ENCODE data around the gene CACNA1C.

Gene CACNA1C

GRCh38 chr12:2156333-2156732 lies 103.5 kb downstream of the CACNA1C start:
- no peak for TF ChIP-seq EZH2 (IDR thresholded peaks at IDR 0.05; ENCODE audit: borderline replicate concordance, low read depth, low read length, severe bottlenecking)
- TF ChIP-seq CTCF (IDR thresholded peaks at IDR 0.05; ENCODE audit: borderline replicate concordance, extremely low read depth, low read length, poor library complexity, severe bottlenecking) = no peak
- Histone ChIP-seq H3K9ac (ENCODE audit: low read depth, low read length) (no peak overlapping the region), H3K27ac (ENCODE audit: low read length) (no peak overlapping the region), H3K4me2 (ENCODE audit: insufficient read depth, low read length) (no peak overlapping the region), H3K4me1 (ENCODE audit: insufficient read depth, low read length) (no peaks in the 10 kb centered on the region), H3K4me3 (ENCODE audit: low read depth in 1 of 2, low read length in 2 of 2) (no peak overlapping the region), H3K27me3 (ENCODE audit: insufficient read depth, low read length, poor library complexity) (peaks cover 13% of the 10 kb centered on the region), H2AFZ (ENCODE audit: low read depth, low read length) (no peak overlapping the region), H3K79me2 (ENCODE audit: insufficient read depth, low read length) (no peaks in the 10 kb centered on the region), H3K36me3 (ENCODE audit: insufficient read depth, low read length) (no peaks in the 10 kb centered on the region), H4K20me1 (ENCODE audit: insufficient read depth, low read length) (no peaks in the 10 kb centered on the region), H3K9me3 (ENCODE audit: insufficient read depth, low read length, severe bottlenecking) (no peaks in the 10 kb centered on the region)
- DNase-seq = no peak
- ATAC-seq (ENCODE audit: insufficient read depth, low read depth) = no peak

- Histone ChIP-seq H4K20me1 (ENCODE audit: insufficient read depth, low read length) (no peaks in the 10 kb centered on the region), H3K27ac (ENCODE audit: low read length) (no peak overlapping the region), H3K4me2 (ENCODE audit: insufficient read depth, low read length) (no peak overlapping the region), H3K79me2 (ENCODE audit: insufficient read depth, low read length) (no peaks in the 10 kb centered on the region), H3K9ac (ENCODE audit: low read depth, low read length) (no peak overlapping the region), H3K27me3 (ENCODE audit: insufficient read depth, low read length, poor library complexity) (peaks cover 11% of the 10 kb centered on the region), H3K36me3 (ENCODE audit: insufficient read depth, low read length) (no peaks in the 10 kb centered on the region), H2AFZ (ENCODE audit: low read depth, low read length) (no peak overlapping the region), H3K4me1 (ENCODE audit: insufficient read depth, low read length) (no peaks in the 10 kb centered on the region), H3K4me3 (ENCODE audit: low read depth in 1 of 2, low read length in 2 of 2) (no peak overlapping the region), H3K9me3 (ENCODE audit: insufficient read depth, low read length, severe bottlenecking) (no peaks in the 10 kb centered on the region)
- DNase-seq (no peak), ATAC-seq (ENCODE audit: insufficient read depth, low read depth) (no peak)
- TF ChIP-seq CTCF (IDR thresholded peaks at IDR 0.05; ENCODE audit: borderline replicate concordance, extremely low read depth, low read length, poor library complexity, severe bottlenecking) = no peak
- no peak for TF ChIP-seq EZH2 (IDR thresholded peaks at IDR 0.05; ENCODE audit: borderline replicate concordance, low read depth, low read length, severe bottlenecking)
Observed at GRCh38 chr12:2160043-2160442, 107.3 kb downstream of the CACNA1C start.

- ATAC-seq (ENCODE audit: insufficient read depth, low read depth) (no peak), DNase-seq (no peak)
- peaks cover 3% of the 10 kb centered on the region for H3K27me3 ChIP-seq (ENCODE audit: insufficient read depth, low read length, poor library complexity)
- no peaks in the 10 kb centered on the region for H4K20me1 ChIP-seq (ENCODE audit: insufficient read depth, low read length)
- H3K27ac ChIP-seq (ENCODE audit: low read length) = no peak overlapping the region
- no peak overlapping the region for H3K9ac ChIP-seq (ENCODE audit: low read depth, low read length)
- no peaks in the 10 kb centered on the region for H3K4me1 ChIP-seq (ENCODE audit: insufficient read depth, low read length)
- TF ChIP-seq CTCF (IDR thresholded peaks at IDR 0.05; ENCODE audit: borderline replicate concordance, extremely low read depth, low read length, poor library complexity, severe bottlenecking) = no peak
- TF ChIP-seq EZH2 (IDR thresholded peaks at IDR 0.05; ENCODE audit: borderline replicate concordance, low read depth, low read length, severe bottlenecking) = no peak
- H3K4me2 ChIP-seq (ENCODE audit: insufficient read depth, low read length) = no peak overlapping the region
- no peaks in the 10 kb centered on the region for H3K9me3 ChIP-seq (ENCODE audit: insufficient read depth, low read length, severe bottlenecking)
- no peaks in the 10 kb centered on the region for H3K79me2 ChIP-seq (ENCODE audit: insufficient read depth, low read length)
- no peak overlapping the region for H3K4me3 ChIP-seq (ENCODE audit: low read depth in 1 of 2, low read length in 2 of 2)
- H2AFZ ChIP-seq (ENCODE audit: low read depth, low read length) = no peak overlapping the region
- no peaks in the 10 kb centered on the region for H3K36me3 ChIP-seq (ENCODE audit: insufficient read depth, low read length)
Observed at GRCh38 chr12:2161473-2161872, 108.7 kb downstream of the CACNA1C start.

Data from DND-41 (cell line).